ENCODE data around the gene NFASC. TPM values are rescaled to one million over a fixed set of nuclear protein-coding genes. Genes with fewer than 3 reads are reported as not detected.

The NFASC gene
- total and polyA plus RNA-seq, 3 donors from 2014 or later, result 9.9 to 13.9 (median 10.2) TPM

DNA sequence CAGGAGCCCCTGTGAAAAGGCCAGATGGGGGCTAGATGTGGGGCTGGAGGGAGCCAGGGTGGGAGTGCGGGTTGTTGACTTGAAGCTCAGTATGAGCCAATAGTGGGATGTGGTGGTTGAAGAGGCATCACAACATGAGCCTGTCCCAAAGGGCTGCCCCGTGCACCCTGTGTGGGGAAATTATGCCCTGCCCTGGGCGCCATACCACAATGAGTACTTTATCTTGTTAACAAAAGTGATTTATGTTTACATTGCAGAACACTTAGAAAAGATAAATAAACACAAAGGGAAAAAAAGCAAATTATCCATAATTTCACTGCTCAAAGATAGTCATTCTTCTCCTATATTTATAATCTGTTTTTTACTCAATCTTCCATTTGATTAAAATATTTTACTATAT is 1.6 kb upstream of the NFASC start:
- Histone ChIP-seq H3K9me3 (no peaks in the 10 kb centered on the region), H3K4me3 (no peak overlapping the region), H3K4me1 (peaks cover 13% of the 10 kb centered on the region), H3K27me3 (no peaks in the 10 kb centered on the region), H3K27ac (no peak overlapping the region), H3K36me3 (ENCODE audit: low read depth, missing control alignments) (no peaks in the 10 kb centered on the region)
- DNase-seq, result no peak
- intact Hi-C loops (cut with DNase I; ENCODE audit: low total_unique reads), result no loop called here
- TF ChIP-seq, protein P1, sequence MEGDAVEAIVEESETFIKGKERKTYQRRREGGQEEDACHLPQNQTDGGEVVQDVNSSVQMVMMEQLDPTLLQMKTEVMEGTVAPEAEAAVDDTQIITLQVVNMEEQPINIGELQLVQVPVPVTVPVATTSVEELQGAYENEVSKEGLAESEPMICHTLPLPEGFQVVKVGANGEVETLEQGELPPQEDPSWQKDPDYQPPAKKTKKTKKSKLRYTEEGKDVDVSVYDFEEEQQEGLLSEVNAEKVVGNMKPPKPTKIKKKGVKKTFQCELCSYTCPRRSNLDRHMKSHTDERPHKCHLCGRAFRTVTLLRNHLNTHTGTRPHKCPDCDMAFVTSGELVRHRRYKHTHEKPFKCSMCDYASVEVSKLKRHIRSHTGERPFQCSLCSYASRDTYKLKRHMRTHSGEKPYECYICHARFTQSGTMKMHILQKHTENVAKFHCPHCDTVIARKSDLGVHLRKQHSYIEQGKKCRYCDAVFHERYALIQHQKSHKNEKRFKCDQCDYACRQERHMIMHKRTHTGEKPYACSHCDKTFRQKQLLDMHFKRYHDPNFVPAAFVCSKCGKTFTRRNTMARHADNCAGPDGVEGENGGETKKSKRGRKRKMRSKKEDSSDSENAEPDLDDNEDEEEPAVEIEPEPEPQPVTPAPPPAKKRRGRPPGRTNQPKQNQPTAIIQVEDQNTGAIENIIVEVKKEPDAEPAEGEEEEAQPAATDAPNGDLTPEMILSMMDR (IDR thresholded peaks at IDR 0.05), result no peak
- no peak for TF ChIP-seq POLR2A (IDR thresholded peaks at IDR 0.05)
- 93 to 96% methylated on average over 3 of the region's 3 CpGs for WGBS, 2 donors

GRCh38 chr1:204871405-204872037 is 859 bp downstream of the NFASC start:
- Histone ChIP-seq H3K9me3 (no peaks in the 10 kb centered on the region), H3K27ac (no peak overlapping the region), H3K36me3 (ENCODE audit: low read depth, missing control alignments) (no peaks in the 10 kb centered on the region), H3K27me3 (no peaks in the 10 kb centered on the region), H3K4me3 (no peak overlapping the region), H3K4me1 (peaks cover 9% of the 10 kb centered on the region)
- TF ChIP-seq POLR2A (IDR thresholded peaks at IDR 0.05), result no peak
- TF ChIP-seq, protein P1 (IDR thresholded peaks at IDR 0.05), result no peak
- intact Hi-C loops (cut with DNase I; ENCODE audit: low total_unique reads), result no loop called here
- DNase-seq, result no peak
- WGBS, 2 donors, result 79 to 80% methylated on average over 5 of the region's 5 CpGs

DNA sequence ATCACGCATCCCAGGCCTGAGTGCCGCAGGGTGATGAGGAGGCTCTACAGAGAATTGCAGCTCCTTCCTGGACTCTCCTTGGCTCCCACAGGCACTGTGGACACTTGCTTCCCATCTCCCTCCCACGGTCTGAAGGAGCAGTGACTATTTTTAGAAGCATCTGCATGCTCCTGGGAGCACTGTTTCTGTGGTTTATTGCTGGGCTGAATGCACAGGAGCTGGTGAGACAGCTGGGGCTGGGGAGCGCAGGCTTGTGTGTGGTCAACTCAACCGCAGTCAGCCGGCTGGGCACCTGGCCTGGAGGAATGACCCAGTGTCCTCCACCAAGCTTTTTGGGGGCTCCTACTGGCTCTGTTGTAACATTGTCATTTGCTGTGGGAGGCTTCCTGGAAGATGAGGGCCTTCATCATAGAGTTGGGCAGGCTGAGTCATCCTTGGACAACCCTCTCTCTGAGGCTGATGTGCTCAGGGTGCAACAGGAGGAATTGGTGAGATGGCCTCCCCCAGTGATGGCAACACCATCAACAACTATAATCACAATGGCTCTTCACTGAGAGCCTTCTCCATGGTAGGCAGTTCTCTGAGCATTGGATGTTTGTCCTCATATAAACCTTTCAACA is 1.7 kb downstream of the NFASC start:
- no peaks in the 10 kb centered on the region for H3K27me3 ChIP-seq
- H3K4me1 ChIP-seq, result peaks cover 8% of the 10 kb centered on the region
- no peak overlapping the region for H3K27ac ChIP-seq
- DNase-seq, result no peak
- H3K36me3 ChIP-seq (ENCODE audit: low read depth, missing control alignments), result no peaks in the 10 kb centered on the region
- H3K4me3 ChIP-seq, result no peak overlapping the region
- intact Hi-C loops (cut with DNase I; ENCODE audit: low total_unique reads), result no loop called here
- TF ChIP-seq, protein P1 (IDR thresholded peaks at IDR 0.05), result no peak
- no peak for TF ChIP-seq POLR2A (IDR thresholded peaks at IDR 0.05)
- 54 to 66% methylated on average over 3 to 6 of the region's 6 CpGs for WGBS, 2 donors
- H3K9me3 ChIP-seq, result no peaks in the 10 kb centered on the region

DNA sequence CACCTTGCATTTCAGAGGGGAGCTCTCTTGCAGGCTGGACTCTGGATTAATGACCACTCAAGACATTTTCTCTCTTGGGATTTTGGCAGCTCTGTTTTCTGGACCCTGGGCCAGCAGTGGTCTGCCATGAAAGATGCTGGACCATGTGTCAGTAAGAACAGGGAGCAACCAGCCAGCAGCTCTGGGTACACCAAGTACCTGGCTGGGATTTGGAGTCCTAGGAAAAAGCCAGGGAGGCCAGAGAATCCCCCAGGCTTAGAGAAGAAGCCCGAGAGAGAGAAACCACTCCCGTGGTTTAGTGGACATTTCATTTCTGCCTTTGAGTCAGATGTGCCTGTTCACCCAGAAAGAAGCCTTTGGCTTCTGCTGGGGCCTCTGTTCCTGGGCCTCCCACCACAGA is 2.5 kb downstream of the NFASC start:
- WGBS, 2 donors, result 39 to 62% methylated on average over 2 of the region's 2 CpGs
- intact Hi-C loops (cut with DNase I; ENCODE audit: low total_unique reads), result no loop called here
- no peak overlapping the region for H3K27ac ChIP-seq
- H3K27me3 ChIP-seq, result no peaks in the 10 kb centered on the region
- H3K9me3 ChIP-seq, result no peaks in the 10 kb centered on the region
- H3K4me3 ChIP-seq, result no peak overlapping the region
- no peak for DNase-seq
- no peak for TF ChIP-seq POLR2A (IDR thresholded peaks at IDR 0.05)
- TF ChIP-seq, protein P1 (IDR thresholded peaks at IDR 0.05), result no peak
- H3K36me3 ChIP-seq (ENCODE audit: low read depth, missing control alignments), result no peaks in the 10 kb centered on the region
- H3K4me1 ChIP-seq, result peaks cover 8% of the 10 kb centered on the region

GRCh38 chr1:204873714-204874113 is 3.1 kb downstream of the NFASC start:
- Histone ChIP-seq H3K27ac (no peak overlapping the region), H3K4me1 (peaks cover 8% of the 10 kb centered on the region), H3K27me3 (no peaks in the 10 kb centered on the region), H3K36me3 (ENCODE audit: low read depth, missing control alignments) (no peaks in the 10 kb centered on the region), H3K9me3 (no peaks in the 10 kb centered on the region), H3K4me3 (no peak overlapping the region)
- WGBS, 2 donors, result 87 to 100% methylated on average over 2 of the region's 2 CpGs
- intact Hi-C loops (cut with DNase I; ENCODE audit: low total_unique reads), result no loop called here
- DNase-seq, result no peak
- TF ChIP-seq POLR2A (IDR thresholded peaks at IDR 0.05), result no peak
- TF ChIP-seq, protein P1 (IDR thresholded peaks at IDR 0.05), result no peak

All from testis (tissue), 3 donors.